Activated T-cell treated with anti-CD3 and anti-CD28 coated beads, Interleukin-2, amount 50 U/mL, for 24 hours (primary cell): ENCODE results near the gene CCDC74A.
"Not testable (repeated sequence)": the region's sequence is repeated elsewhere in the genome, so short reads cannot be mapped to it uniquely, and the experiment has no call there.

ENCODE experiments used
- DNase-seq: peaks from one replicate; pipeline ENCODE4 v3.0.0-alpha.2; 2020
- H3K27ac Mint-ChIP-seq: 2 replicates; pipeline ENCODE4 v1.8.0; 2020; ENCODE audit warnings: mild to moderate bottlenecking, mixed read lengths
- H3K27me3 Mint-ChIP-seq: 2 replicates; pipeline ENCODE4 v1.8.0; 2020; ENCODE audit warnings: mixed read lengths
- H3K36me3 Mint-ChIP-seq: 2 replicates; pipeline ENCODE4 v1.8.0; 2020; ENCODE audit warnings: low read depth, mixed read lengths
- H3K4me1 Mint-ChIP-seq: 2 replicates; pipeline ENCODE4 v1.8.0; 2020; ENCODE audit warnings: low read depth, mixed read lengths
- H3K4me3 Mint-ChIP-seq: 2 replicates; pipeline ENCODE4 v1.8.0; 2020; ENCODE audit warnings: mild to moderate bottlenecking, moderate library complexity, mixed read lengths
- H3K9me3 Mint-ChIP-seq: 2 replicates; pipeline ENCODE4 v1.8.0; 2020; ENCODE audit warnings: mixed read lengths

The CCDC74A gene

DNA sequence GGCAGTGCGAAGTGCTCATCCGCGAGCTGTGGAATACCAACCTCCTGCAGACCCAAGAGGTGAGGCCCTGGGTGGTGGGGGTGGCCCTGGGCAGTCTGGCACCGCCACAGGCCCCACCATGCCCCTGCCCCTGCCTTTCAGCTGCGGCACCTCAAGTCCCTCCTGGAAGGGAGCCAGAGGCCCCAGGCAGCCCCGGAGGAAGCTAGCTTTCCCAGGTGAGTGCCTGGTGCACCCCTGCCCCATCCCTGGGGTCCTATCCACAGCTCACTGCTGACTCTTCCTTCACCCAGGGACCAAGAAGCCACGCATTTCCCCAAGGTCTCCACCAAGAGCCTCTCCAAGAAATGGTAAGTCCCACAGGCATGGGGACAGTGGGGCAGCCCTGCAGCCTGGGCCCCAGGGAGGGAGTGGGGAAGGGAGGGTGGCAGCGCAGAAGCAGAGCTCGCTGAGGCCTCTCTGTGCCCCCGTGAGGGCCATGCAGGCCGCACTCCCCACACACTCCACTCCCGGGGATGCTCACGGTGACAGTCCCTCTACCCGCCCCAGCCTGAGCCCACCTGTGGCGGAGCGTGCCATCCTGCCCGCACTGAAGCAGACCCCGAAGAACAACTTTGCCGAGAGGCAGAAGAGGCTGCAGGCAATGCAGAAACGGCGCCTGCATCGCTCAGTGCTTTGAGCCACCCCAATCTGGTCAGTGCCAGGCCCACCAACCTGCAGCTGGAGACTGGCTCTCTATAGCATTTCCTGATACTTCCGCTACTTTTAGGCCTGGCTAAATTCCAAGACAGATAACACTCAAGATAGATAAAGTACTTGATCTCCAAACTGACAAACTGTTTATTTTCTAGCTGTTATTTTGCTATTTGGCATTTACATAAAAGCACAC, 5.3 kb downstream of the CCDC74A start:
- not testable (repeated sequence) for H3K36me3 Mint-ChIP-seq, DNase-seq, H3K27ac Mint-ChIP-seq, H3K27me3 Mint-ChIP-seq, H3K9me3 Mint-ChIP-seq, H3K4me3 Mint-ChIP-seq
- peaks cover 11% of the 10 kb centered on the region for H3K4me1 Mint-ChIP-seq

DNA sequence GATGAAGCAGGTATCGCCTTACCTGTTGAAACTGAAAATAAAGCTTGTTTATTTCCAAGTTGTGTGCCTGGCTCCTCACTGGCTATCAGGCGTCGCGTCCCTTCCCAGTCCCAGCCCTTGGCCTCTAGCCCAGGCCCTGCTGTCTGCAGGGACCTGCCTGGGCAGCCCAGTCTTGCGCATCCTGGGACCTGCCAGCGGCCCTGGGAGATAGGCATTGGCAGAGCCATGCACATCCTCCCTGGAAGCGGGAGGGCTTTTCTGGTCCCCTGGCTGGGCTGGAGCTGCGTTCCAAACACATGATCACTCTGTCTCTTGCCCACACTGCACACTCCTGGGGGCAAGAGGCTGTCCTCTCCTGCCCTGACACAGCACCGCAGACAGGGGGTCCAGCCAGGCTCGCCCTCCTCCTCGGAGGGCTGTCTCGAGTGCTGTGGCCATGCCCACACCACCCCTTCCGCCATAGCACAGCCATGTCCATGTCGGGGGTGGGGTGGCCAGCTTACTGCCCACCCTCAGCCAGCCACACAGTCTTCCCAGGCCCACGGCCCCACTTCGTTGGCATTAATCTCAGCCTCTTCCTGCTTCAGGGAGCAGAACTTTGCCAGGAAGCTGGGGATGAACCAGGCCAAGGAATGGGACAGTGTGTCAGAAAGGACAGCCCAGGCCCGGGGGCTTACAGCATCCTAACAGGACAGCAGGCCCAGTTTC, 6.1 kb downstream of the CCDC74A start:
- not testable (repeated sequence) for H3K27me3 Mint-ChIP-seq, H3K4me3 Mint-ChIP-seq, DNase-seq, H3K9me3 Mint-ChIP-seq, H3K27ac Mint-ChIP-seq, H3K4me1 Mint-ChIP-seq, H3K36me3 Mint-ChIP-seq

DNA sequence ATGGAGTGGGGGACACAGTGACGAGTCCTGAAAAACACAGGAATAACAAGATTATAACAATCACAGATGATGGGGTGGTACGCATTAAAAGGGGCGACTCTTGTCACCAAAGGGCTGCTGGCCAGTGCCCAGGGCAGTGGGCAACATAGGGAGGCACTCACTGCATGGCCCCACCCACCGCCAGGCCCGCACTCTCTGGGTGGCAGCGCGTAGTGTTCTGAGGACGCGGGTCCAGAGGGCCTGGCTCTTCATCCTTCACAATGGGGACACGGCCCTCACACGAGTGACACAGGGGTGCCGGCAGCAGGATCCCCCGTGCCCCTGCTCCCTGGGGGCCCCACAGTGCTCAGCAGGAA, 6.6 kb downstream of the CCDC74A start:
- not testable (repeated sequence) for H3K36me3 Mint-ChIP-seq, DNase-seq, H3K9me3 Mint-ChIP-seq, H3K4me3 Mint-ChIP-seq, H3K27ac Mint-ChIP-seq, H3K27me3 Mint-ChIP-seq, H3K4me1 Mint-ChIP-seq

DNA sequence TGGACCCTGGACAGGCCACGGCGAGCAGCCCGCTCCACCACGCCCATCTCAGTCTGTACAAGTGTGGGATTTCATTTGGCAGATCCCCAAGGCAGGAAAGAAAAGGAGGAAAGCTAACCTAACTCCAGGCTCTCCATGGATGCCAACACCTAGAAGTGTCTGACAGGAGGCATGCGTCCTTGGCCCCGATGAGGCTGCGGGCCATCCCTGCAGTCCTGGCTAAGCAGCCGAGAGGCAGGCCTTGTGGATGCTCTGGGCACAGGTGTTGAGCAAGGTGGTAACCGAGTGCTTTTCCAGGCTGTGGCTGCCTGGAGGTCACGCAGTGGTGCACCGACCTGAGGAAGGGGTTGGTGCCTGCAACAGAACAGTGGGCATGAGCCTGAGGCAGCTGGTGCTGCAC, 7.3 kb downstream of the CCDC74A start:
- H3K4me1 Mint-ChIP-seq: not testable (repeated sequence)

DNA sequence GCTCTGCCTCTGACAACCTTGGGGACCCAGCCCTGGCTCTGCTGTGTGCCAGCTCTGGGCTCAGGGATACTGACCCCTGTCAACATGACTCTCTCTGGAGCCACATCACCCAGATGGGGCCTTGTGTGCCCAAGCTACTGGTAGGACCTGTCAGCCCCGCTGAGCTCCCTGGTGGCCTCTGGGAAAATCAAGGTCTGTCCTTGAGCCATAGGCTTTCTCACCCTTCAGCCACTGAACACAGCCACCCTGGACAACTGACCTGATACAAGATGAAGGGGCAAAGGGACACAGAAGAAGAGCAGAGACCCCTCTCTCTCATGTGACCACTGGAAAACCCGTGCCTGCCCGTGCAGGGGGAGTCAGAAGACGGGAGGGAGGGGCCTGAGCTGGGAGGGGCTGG, 7.8 kb downstream of the CCDC74A start:
- no peaks in the 10 kb centered on the region for H3K4me1 Mint-ChIP-seq
- no peaks in the 10 kb centered on the region for H3K27me3 Mint-ChIP-seq
- no peak overlapping the region for H3K27ac Mint-ChIP-seq
- no peaks in the 10 kb centered on the region for H3K9me3 Mint-ChIP-seq
- no peak overlapping the region for H3K4me3 Mint-ChIP-seq
- no peaks in the 10 kb centered on the region for H3K36me3 Mint-ChIP-seq
- DNase-seq: no peak

More for the DNA sequence above, 7.3 kb downstream of the CCDC74A start:
- H3K27ac Mint-ChIP-seq, H3K9me3 Mint-ChIP-seq, H3K36me3 Mint-ChIP-seq, H3K4me3 Mint-ChIP-seq, H3K27me3 Mint-ChIP-seq, DNase-seq: not testable (repeated sequence)

DNA sequence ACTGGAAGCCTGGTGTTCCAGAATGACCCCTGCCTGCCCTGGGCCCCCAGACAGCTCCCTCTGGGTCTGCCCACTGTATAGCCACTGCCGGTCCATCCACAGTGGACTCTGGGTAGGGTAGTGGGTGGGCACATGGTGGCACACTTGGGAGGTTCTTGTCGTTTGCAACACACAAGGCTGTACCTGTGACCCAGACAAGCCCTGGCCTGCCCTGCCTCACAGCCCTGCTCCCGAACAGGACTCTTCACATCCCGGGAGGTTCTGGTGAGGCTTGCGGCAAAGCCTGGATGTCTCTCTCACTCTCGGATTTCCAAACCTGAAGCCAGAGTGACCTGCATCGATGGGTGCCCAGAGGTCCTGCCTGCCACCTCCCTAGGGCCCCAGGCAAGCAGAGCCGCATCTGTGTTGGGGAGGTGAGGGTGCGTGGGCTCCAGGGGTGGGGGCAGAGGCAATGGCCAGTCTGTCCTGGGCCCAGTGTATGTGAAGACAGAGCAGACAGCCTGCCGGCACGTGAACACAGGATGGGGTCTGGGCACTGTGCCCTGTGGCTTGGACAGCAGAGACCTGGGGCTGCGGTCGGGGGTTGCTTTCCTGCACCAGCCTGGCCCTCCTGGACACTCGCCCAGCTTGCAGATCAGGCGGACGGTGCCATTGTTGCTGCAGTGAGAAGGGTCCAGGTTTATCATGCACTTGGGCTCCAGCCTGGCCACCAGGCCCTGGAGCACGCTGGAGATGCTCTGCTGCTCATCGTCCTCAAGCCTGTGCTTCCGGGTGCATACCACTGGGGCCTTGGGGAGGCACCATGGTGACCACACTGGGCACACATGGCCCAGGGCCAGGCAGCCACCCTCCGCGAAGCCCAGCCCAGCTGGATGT, 8.5 kb downstream of the CCDC74A start:
- not testable (repeated sequence) for H3K27me3 Mint-ChIP-seq, DNase-seq, H3K4me3 Mint-ChIP-seq, H3K36me3 Mint-ChIP-seq, H3K9me3 Mint-ChIP-seq, H3K4me1 Mint-ChIP-seq, H3K27ac Mint-ChIP-seq

DNA sequence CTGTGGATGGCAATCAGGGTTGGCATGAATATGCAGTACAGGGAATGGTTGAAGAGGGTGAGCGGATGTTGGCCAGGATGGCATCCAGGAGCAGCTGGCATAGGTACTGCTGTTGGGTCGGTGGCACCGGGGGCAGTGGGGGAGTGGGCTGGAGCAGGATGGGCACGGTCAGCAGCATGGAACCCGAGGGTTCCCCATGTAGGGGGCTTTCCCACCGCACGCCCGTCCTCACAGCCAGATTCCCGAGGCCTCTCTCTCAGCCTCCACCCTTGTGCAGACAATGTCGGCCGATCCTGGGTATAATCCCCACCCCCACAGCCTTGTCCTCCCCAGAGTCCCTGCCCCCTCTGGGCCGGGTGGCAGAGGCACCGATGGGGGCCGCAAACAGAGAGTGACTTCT, 9.2 kb downstream of the CCDC74A start:
- not testable (repeated sequence) for H3K27ac Mint-ChIP-seq, H3K27me3 Mint-ChIP-seq, H3K36me3 Mint-ChIP-seq, H3K4me3 Mint-ChIP-seq, H3K4me1 Mint-ChIP-seq, DNase-seq, H3K9me3 Mint-ChIP-seq

DNA sequence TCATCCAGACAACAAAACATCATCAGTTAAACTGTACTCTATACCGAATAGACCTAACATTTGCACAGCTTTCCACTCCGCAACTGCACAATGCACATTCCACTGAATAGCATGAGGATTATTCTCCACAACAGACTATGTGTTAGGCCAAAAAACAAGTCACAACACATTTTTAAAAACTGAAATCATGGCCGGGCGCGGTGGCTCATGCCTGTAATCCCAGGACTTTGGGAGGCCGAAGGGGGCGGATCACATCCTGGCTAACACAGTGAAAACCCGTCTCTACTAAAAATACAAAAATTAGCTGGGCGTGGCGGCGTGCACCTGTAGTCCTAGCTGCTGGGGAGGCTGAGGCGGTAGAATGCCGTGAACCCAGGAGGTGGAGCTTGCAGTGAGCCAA, 11.2 kb downstream of the CCDC74A start:
- not testable (repeated sequence) for DNase-seq, H3K27me3 Mint-ChIP-seq, H3K9me3 Mint-ChIP-seq, H3K4me3 Mint-ChIP-seq, H3K36me3 Mint-ChIP-seq, H3K27ac Mint-ChIP-seq, H3K4me1 Mint-ChIP-seq

DNA sequence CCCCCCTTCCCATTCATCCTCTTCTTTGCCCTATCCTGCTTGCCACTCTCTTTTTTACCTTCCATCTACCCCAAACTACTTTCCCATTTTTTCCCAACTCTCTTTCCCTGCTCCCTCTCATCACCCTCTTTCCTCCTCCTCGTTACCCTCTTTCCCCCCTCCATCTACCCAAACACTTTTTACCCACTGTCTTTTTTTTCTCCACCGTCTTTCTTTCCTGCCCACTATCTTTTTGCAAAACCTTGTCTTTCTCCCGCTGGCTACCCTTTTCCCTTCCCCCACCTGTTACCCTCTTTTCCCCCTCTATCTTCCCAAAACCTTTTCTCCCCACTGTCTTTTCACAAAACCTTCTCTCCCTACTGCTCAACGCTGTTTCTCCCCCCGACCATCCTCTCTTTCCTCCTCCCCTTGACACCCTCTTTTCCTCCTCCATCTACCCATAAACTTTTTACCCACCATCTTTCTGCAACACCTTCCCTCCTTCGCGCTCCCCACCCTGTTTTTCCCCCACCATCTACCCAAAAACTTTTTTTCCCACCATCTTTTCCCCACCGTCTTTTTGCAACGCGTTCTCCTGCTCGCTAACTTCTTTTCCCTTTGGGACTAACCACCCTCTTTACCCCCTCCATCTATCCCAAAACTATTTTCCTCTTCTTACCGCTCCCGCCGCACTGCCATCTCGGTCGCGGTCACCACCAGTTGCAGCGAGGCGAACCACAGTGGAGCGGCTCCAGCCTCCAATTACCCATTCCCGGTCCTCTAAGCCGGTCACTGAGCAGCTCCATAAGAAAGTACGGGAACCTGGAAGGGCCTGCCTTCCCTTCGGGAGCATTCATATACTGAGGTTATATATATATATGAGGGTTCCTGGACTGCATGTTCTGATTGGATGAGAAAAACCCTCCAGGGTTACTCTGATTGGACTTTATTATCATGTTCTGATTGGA, 15.0 kb downstream of the CCDC74A start:
- Mint-ChIP-seq H3K36me3 (no peaks in the 10 kb centered on the region), H3K9me3 (no peaks in the 10 kb centered on the region), H3K4me3 (no peak overlapping the region), H3K4me1 (no peaks in the 10 kb centered on the region), H3K27me3 (peaks cover 2% of the 10 kb centered on the region), H3K27ac (no peak overlapping the region)
- no peak for DNase-seq

DNA sequence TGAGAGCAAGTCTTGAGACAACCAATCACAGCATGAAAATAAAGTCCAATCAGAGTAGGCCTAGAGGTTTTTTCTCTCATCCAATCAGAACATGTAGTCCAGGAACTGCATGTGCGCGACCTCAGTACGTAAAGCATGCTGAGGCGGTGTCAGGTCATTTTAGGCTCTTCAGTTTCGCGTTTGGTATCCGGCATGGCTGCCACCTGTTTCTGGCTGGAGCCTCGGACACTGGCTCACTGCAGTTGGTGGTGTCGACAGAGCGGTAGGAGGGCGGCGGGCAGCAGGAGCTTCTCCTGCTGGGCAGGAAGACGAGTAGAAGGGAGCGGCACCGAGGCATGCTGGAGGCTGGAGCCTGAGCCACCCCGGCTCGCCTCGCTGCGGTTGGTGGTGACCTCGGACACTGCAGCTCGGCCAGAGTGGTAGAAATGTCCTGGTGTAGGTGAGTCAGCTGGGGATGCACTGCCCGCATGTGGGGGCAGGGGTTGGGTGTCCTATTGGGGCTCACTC, 15.8 kb downstream of the CCDC74A start:
- peaks cover 5% of the 10 kb centered on the region for H3K27me3 Mint-ChIP-seq
- H3K36me3 Mint-ChIP-seq: no peaks in the 10 kb centered on the region
- no peaks in the 10 kb centered on the region for H3K4me1 Mint-ChIP-seq
- H3K9me3 Mint-ChIP-seq: no peaks in the 10 kb centered on the region
- no peak overlapping the region for H3K4me3 Mint-ChIP-seq
- H3K27ac Mint-ChIP-seq: no peak overlapping the region
- DNase-seq: no peak

DNA sequence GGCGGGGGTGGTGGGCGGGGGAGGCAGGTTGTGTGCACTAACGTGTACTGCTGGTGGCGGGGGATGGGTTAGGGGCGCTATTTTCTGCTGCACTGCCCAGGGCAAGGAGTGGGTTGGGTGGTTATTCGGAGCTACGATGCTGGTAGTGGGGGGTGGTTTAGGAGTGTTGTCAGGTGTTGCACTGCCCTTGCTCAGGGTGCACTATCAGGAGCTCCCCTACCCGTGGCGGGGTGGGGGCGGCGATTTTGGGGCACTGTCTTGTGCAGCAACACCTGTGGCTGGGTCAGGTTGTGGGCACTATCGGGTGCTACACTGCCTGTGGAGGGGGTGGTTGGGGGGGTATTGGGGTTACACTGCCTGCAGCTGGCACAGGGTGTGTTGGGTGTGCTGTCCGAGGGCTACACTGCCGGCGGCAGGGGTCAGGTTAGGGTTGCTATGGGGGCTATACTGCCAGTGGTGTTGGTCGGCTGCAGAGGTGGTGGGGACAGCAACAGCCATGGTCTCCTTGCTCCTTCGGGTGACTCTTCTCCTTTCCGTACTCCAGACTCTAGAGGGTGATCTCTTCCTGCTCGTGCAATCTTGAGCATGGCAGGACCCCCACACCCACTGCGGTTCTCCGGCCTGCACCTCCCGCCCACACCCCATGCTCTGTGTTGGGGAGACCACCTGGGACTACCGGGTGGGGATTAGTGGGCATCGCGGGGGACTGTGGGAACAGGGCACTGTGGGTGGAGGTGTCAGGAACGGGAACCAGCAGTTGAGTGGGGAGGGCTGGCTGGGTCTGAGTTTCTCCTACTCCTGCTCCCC, 16.5 kb downstream of the CCDC74A start:
- not testable (repeated sequence) for H3K27me3 Mint-ChIP-seq, H3K4me3 Mint-ChIP-seq, H3K4me1 Mint-ChIP-seq, H3K9me3 Mint-ChIP-seq, DNase-seq, H3K36me3 Mint-ChIP-seq, H3K27ac Mint-ChIP-seq

DNA sequence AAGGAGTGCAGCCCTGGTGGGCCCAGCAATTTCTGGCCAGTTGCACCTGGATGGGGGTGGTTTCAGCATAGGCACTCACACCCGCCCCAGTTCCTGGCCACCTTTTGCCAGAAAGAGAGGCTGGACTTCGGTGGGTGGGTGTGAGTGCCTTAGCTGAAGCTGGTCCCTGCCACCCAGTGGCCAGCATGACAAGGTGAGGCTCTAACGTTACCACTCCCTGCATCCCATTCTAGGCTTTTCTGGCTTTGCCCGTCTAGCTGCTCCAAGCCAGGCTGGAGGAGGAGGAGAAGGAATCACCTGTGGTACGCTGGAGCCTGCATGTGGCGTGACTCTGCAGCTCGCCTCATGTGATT, 17.1 kb downstream of the CCDC74A start:
- not testable (repeated sequence) for DNase-seq, H3K36me3 Mint-ChIP-seq, H3K4me3 Mint-ChIP-seq, H3K27ac Mint-ChIP-seq, H3K27me3 Mint-ChIP-seq, H3K9me3 Mint-ChIP-seq, H3K4me1 Mint-ChIP-seq

DNA sequence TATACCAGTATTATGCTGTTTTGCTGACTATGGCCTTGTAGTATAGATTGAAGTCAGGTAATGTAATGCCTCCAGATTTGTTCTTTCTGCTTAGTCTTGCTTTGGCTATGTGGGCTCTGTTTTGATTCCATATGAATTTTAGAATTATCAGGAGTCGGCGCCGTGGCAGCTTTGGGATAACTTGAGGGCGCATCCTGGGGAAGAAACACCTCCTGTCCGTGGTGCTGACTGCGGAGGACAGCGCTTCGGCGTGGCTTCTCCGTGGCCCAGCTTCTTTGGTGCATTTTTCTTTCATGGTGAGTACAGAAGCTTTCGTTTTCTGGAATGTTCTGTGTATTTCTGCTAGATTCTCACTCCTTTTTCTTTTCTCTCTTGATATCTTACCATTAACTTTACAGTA, 25.2 kb downstream of the CCDC74A start:
- H3K27ac Mint-ChIP-seq: no peak overlapping the region
- no peak overlapping the region for H3K4me3 Mint-ChIP-seq
- H3K4me1 Mint-ChIP-seq: no peaks in the 10 kb centered on the region
- H3K9me3 Mint-ChIP-seq: no peaks in the 10 kb centered on the region
- no peak for DNase-seq
- no peaks in the 10 kb centered on the region for H3K36me3 Mint-ChIP-seq
- H3K27me3 Mint-ChIP-seq: peaks cover 50% of the 10 kb centered on the region
